SK-N-SH treated with all-trans-retinoic acid at 6 μM for 48 hours (cell line): ENCODE data around the gene CCDC68.

Experiments used
- ATAC-seq: fragments of 200-7000 bp; cut with Tn5 transposase; 3 replicates; pipeline ENCODE4 v1.9.1; 2020; ENCODE audit warnings: mild to moderate bottlenecking, moderate library complexity
- ARNTL ChIP-seq: fragments of 450-650 bp; formaldehyde crosslinking; IDR thresholded peaks from 2 replicates; pipeline ENCODE4 v1.5.0; 2020; ENCODE audit warnings: low read depth, mild to moderate bottlenecking, moderate library complexity, borderline replicate concordance
- BACH2 ChIP-seq: fragments of 250-450 bp; sonication (Bioruptor Pico); IDR thresholded peaks from 2 replicates; pipeline ENCODE4 v1.9.0; 2021; ENCODE audit warnings: mild to moderate bottlenecking, borderline replicate concordance
- CSDC2 ChIP-seq: fragments of 250-450 bp; sonication (Bioruptor Pico); IDR thresholded peaks from 2 replicates; pipeline ENCODE4 v1.5.0; 2020; ENCODE audit warnings: mild to moderate bottlenecking, moderate library complexity
- ESRRG ChIP-seq: fragments of 250-450 bp; sonication (Bioruptor Pico); IDR thresholded peaks from 2 replicates; pipeline ENCODE4 v1.6.1; 2021; ENCODE audit warnings: mild to moderate bottlenecking
- GLIS3 ChIP-seq: fragments of 250-450 bp; sonication (Bioruptor Pico); IDR thresholded peaks from 2 replicates; pipeline ENCODE4 v1.5.0; 2020; ENCODE audit warnings: mild to moderate bottlenecking, moderate library complexity
- ISL1 ChIP-seq: fragments of 250-450 bp; sonication (Bioruptor Pico); IDR thresholded peaks from 2 replicates; pipeline ENCODE4 v2.1.2; 2022; ENCODE audit warnings: mild to moderate bottlenecking, moderate library complexity
- OSR1 ChIP-seq: fragments of 250-450 bp; sonication (Bioruptor Pico); IDR thresholded peaks from 2 replicates; pipeline ENCODE4 v1.8.0; 2022; ENCODE audit warnings: moderate library complexity, mild to moderate bottlenecking, inconsistent platforms
- PPARA ChIP-seq: fragments of 250-450 bp; sonication (Bioruptor Pico); IDR thresholded peaks from 2 replicates; pipeline ENCODE4 v1.5.0; 2020; ENCODE audit warnings: mild to moderate bottlenecking, borderline replicate concordance
- RARB ChIP-seq: fragments of 250-450 bp; sonication (Bioruptor Pico); IDR thresholded peaks from 2 replicates; pipeline ENCODE4 v1.8.0; 2021; ENCODE audit warnings: mild to moderate bottlenecking, moderate library complexity
- SNAI2 ChIP-seq: fragments of 250-450 bp; sonication (Bioruptor Pico); IDR thresholded peaks from 2 replicates; pipeline ENCODE4 v1.5.0; 2020; ENCODE audit warnings: mild to moderate bottlenecking, moderate library complexity
- TCF4 ChIP-seq: fragments of 250-450 bp; sonication (Bioruptor Pico); IDR thresholded peaks from 2 replicates; pipeline ENCODE4 v1.8.0; 2021; ENCODE audit warnings: mild to moderate bottlenecking, moderate library complexity, borderline replicate concordance
- ZC3H10 ChIP-seq: fragments of 250-450 bp; sonication (Bioruptor Pico); IDR thresholded peaks from 2 replicates; pipeline ENCODE4 v1.5.1; 2021; ENCODE audit warnings: mild to moderate bottlenecking, moderate library complexity
- ZFP3 ChIP-seq: fragments of 250-450 bp; sonication (Bioruptor Pico); IDR thresholded peaks from 2 replicates; pipeline ENCODE4 v1.5.0; 2020; ENCODE audit warnings: mild to moderate bottlenecking, moderate library complexity
- ZFP30 ChIP-seq: fragments of 450-650 bp; formaldehyde crosslinking; IDR thresholded peaks from 2 replicates; pipeline ENCODE4 v1.5.0; 2022; ENCODE audit warnings: mild to moderate bottlenecking, moderate library complexity
- ZNF70 ChIP-seq: fragments of 450-650 bp; formaldehyde crosslinking; IDR thresholded peaks from 2 replicates; pipeline ENCODE4 v1.5.0; 2020; ENCODE audit warnings: mild to moderate bottlenecking, moderate library complexity
- ZNF8 ChIP-seq: fragments of 450-650 bp; formaldehyde crosslinking; IDR thresholded peaks from 2 replicates; pipeline ENCODE4 v1.5.0; 2020; ENCODE audit warnings: mild to moderate bottlenecking, moderate library complexity
- TF ChIP-seq, protein P1 (sequence below): fragments of 250-450 bp; sonication (Bioruptor Pico); IDR thresholded peaks from 2 replicates; pipeline ENCODE4 v1.5.1; 2020; ENCODE audit warnings: low read depth, mild to moderate bottlenecking, moderate library complexity
- TF ChIP-seq, protein P2 (sequence below): fragments of 250-450 bp; sonication (Bioruptor Pico); IDR thresholded peaks from 2 replicates; pipeline ENCODE4 v1.8.0; 2020; ENCODE audit warnings: mild to moderate bottlenecking, moderate library complexity, borderline replicate concordance
- TF ChIP-seq, protein P3 (sequence below): fragments of 250-450 bp; sonication (Bioruptor Pico); IDR thresholded peaks from 2 replicates; pipeline ENCODE4 v1.5.1; 2021; ENCODE audit warnings: mild to moderate bottlenecking, moderate library complexity
- TF ChIP-seq, protein P4 (sequence below): fragments of 250-450 bp; sonication (Bioruptor Pico); IDR thresholded peaks from 2 replicates; pipeline ENCODE4 v1.8.0; 2021; ENCODE audit warnings: low read depth, mild to moderate bottlenecking, moderate library complexity, borderline replicate concordance
- TF ChIP-seq, protein P5 (sequence below): fragments of 250-450 bp; sonication (Bioruptor Pico); IDR thresholded peaks from 2 replicates; pipeline ENCODE4 v1.5.0; 2020; ENCODE audit warnings: mild to moderate bottlenecking, moderate library complexity

The CCDC68 gene

DNA sequence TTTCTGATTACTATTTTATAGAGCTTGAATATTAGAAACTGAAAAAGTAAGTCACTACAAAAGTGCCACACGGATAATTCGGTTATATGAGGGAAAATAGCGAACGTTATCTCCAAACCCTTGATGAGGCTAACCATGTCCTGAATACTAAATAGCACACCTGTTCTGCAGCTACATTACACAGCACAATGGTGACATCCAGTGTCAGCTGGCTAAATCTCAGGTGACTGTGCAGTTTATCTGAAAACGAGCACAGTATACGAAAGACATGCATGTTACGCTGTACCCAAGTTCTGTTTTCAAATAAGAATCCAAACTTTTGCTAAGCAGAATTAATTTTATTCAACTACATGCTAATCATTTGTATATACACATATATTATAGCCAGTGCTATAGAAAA is 9.0 kb downstream of the CCDC68 start:
- TF ChIP-seq ZNF8 (CRISPR knock-in tag) (no peak), ZFP30 (CRISPR knock-in tag) (no peak), ARNTL (CRISPR knock-in tag) (no peak), ESRRG (CRISPR knock-in tag) (no peak), GLIS3 (CRISPR knock-in tag) (no peak), TCF4 (CRISPR knock-in tag) (no peak), CSDC2 (CRISPR knock-in tag) (no peak), RARB (CRISPR knock-in tag) (no peak), ISL1 (CRISPR knock-in tag) (no peak), ZFP3 (no peak), OSR1 (CRISPR knock-in tag) (no peak), PPARA (no peak)
- TF ChIP-seq, protein P1, sequence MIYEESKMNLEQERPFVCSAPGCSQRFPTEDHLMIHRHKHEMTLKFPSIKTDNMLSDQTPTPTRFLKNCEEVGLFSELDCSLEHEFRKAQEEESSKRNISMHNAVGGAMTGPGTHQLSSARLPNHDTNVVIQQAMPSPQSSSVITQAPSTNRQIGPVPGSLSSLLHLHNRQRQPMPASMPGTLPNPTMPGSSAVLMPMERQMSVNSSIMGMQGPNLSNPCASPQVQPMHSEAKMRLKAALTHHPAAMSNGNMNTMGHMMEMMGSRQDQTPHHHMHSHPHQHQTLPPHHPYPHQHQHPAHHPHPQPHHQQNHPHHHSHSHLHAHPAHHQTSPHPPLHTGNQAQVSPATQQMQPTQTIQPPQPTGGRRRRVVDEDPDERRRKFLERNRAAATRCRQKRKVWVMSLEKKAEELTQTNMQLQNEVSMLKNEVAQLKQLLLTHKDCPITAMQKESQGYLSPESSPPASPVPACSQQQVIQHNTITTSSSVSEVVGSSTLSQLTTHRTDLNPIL (CRISPR knock-in tag) = no peak
- TF ChIP-seq, protein P2, sequence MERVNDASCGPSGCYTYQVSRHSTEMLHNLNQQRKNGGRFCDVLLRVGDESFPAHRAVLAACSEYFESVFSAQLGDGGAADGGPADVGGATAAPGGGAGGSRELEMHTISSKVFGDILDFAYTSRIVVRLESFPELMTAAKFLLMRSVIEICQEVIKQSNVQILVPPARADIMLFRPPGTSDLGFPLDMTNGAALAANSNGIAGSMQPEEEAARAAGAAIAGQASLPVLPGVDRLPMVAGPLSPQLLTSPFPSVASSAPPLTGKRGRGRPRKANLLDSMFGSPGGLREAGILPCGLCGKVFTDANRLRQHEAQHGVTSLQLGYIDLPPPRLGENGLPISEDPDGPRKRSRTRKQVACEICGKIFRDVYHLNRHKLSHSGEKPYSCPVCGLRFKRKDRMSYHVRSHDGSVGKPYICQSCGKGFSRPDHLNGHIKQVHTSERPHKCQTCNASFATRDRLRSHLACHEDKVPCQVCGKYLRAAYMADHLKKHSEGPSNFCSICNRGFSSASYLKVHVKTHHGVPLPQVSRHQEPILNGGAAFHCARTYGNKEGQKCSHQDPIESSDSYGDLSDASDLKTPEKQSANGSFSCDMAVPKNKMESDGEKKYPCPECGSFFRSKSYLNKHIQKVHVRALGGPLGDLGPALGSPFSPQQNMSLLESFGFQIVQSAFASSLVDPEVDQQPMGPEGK (CRISPR knock-in tag) = no peak
- TF ChIP-seq, protein P3, sequence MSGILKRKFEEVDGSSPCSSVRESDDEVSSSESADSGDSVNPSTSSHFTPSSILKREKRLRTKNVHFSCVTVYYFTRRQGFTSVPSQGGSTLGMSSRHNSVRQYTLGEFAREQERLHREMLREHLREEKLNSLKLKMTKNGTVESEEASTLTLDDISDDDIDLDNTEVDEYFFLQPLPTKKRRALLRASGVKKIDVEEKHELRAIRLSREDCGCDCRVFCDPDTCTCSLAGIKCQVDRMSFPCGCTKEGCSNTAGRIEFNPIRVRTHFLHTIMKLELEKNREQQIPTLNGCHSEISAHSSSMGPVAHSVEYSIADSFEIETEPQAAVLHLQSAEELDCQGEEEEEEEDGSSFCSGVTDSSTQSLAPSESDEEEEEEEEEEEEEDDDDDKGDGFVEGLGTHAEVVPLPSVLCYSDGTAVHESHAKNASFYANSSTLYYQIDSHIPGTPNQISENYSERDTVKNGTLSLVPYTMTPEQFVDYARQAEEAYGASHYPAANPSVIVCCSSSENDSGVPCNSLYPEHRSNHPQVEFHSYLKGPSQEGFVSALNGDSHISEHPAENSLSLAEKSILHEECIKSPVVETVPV (CRISPR knock-in tag) = no peak
- TF ChIP-seq, protein P4, sequence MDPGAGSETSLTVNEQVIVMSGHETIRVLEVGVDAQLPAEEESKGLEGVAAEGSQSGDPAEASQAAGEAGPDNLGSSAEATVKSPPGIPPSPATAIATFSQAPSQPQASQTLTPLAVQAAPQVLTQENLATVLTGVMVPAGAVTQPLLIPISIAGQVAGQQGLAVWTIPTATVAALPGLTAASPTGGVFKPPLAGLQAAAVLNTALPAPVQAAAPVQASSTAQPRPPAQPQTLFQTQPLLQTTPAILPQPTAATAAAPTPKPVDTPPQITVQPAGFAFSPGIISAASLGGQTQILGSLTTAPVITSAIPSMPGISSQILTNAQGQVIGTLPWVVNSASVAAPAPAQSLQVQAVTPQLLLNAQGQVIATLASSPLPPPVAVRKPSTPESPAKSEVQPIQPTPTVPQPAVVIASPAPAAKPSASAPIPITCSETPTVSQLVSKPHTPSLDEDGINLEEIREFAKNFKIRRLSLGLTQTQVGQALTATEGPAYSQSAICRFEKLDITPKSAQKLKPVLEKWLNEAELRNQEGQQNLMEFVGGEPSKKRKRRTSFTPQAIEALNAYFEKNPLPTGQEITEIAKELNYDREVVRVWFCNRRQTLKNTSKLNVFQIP (CRISPR knock-in tag) = no peak
- no peak for ATAC-seq

DNA sequence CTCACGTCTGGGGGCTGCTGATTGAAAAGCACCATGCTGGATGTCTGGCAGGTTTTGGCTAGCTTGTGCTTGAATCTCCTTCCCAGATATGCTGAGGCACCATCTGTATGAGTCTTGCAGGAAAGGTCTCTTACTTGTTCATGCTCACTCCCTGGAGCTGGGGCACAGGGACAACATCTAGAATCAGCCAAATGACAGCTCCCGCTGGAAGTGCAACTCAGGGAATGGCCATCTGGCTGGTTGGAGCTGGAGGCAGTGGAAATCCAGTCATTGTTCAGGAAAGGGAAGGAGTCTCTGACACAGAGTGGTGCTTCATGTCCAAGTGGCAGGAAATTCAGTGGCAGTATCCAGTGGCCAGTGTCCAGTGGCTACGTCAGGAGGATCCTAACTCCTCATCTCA is 9.7 kb downstream of the CCDC68 start:
- TF ChIP-seq, protein P5, sequence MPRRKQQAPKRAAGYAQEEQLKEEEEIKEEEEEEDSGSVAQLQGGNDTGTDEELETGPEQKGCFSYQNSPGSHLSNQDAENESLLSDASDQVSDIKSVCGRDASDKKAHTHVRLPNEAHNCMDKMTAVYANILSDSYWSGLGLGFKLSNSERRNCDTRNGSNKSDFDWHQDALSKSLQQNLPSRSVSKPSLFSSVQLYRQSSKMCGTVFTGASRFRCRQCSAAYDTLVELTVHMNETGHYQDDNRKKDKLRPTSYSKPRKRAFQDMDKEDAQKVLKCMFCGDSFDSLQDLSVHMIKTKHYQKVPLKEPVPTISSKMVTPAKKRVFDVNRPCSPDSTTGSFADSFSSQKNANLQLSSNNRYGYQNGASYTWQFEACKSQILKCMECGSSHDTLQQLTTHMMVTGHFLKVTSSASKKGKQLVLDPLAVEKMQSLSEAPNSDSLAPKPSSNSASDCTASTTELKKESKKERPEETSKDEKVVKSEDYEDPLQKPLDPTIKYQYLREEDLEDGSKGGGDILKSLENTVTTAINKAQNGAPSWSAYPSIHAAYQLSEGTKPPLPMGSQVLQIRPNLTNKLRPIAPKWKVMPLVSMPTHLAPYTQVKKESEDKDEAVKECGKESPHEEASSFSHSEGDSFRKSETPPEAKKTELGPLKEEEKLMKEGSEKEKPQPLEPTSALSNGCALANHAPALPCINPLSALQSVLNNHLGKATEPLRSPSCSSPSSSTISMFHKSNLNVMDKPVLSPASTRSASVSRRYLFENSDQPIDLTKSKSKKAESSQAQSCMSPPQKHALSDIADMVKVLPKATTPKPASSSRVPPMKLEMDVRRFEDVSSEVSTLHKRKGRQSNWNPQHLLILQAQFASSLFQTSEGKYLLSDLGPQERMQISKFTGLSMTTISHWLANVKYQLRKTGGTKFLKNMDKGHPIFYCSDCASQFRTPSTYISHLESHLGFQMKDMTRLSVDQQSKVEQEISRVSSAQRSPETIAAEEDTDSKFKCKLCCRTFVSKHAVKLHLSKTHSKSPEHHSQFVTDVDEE = no peak
- TF ChIP-seq GLIS3 (CRISPR knock-in tag) = no peak
- no peak for TF ChIP-seq ZNF8 (CRISPR knock-in tag)
- TF ChIP-seq RARB (CRISPR knock-in tag) = no peak
- no peak for TF ChIP-seq ARNTL (CRISPR knock-in tag)
- TF ChIP-seq OSR1 (CRISPR knock-in tag) = no peak
- TF ChIP-seq, protein P4 (CRISPR knock-in tag) = no peak
- TF ChIP-seq, protein P2 (CRISPR knock-in tag) = no peak
- TF ChIP-seq SNAI2 = no peak
- no peak for TF ChIP-seq BACH2 (CRISPR knock-in tag)
- TF ChIP-seq ESRRG (CRISPR knock-in tag) = no peak
- TF ChIP-seq ZFP3 = no peak
- TF ChIP-seq ZNF70 (CRISPR knock-in tag) = no peak
- TF ChIP-seq ZC3H10 (CRISPR knock-in tag) = no peak
- no peak for TF ChIP-seq PPARA
- TF ChIP-seq ISL1 (CRISPR knock-in tag) = no peak
- TF ChIP-seq, protein P3 (CRISPR knock-in tag) = no peak
- no peak for ATAC-seq
